GM18511 (cell line): ENCODE data around the gene SECISBP2L.
A peak's percentile ranks its signal among the peaks of the same experiment; 100 is the strongest.
"Not testable (repeated sequence)": the region's sequence is repeated elsewhere in the genome, so short reads cannot be mapped to it uniquely, and the experiment has no call there.

ENCODE experiments used
- ATAC-seq: cut with Tn5 transposase; IDR thresholded peaks from one replicate; pipeline ENCODE4 v1.9.1; 2021; ENCODE audit warnings: mild to moderate bottlenecking, moderate library complexity; ENCODE audit not compliant: unreplicated experiment

Gene SECISBP2L, protein sequence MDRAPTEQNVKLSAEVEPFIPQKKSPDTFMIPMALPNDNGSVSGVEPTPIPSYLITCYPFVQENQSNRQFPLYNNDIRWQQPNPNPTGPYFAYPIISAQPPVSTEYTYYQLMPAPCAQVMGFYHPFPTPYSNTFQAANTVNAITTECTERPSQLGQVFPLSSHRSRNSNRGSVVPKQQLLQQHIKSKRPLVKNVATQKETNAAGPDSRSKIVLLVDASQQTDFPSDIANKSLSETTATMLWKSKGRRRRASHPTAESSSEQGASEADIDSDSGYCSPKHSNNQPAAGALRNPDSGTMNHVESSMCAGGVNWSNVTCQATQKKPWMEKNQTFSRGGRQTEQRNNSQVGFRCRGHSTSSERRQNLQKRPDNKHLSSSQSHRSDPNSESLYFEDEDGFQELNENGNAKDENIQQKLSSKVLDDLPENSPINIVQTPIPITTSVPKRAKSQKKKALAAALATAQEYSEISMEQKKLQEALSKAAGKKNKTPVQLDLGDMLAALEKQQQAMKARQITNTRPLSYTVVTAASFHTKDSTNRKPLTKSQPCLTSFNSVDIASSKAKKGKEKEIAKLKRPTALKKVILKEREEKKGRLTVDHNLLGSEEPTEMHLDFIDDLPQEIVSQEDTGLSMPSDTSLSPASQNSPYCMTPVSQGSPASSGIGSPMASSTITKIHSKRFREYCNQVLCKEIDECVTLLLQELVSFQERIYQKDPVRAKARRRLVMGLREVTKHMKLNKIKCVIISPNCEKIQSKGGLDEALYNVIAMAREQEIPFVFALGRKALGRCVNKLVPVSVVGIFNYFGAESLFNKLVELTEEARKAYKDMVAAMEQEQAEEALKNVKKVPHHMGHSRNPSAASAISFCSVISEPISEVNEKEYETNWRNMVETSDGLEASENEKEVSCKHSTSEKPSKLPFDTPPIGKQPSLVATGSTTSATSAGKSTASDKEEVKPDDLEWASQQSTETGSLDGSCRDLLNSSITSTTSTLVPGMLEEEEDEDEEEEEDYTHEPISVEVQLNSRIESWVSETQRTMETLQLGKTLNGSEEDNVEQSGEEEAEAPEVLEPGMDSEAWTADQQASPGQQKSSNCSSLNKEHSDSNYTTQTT

DNA sequence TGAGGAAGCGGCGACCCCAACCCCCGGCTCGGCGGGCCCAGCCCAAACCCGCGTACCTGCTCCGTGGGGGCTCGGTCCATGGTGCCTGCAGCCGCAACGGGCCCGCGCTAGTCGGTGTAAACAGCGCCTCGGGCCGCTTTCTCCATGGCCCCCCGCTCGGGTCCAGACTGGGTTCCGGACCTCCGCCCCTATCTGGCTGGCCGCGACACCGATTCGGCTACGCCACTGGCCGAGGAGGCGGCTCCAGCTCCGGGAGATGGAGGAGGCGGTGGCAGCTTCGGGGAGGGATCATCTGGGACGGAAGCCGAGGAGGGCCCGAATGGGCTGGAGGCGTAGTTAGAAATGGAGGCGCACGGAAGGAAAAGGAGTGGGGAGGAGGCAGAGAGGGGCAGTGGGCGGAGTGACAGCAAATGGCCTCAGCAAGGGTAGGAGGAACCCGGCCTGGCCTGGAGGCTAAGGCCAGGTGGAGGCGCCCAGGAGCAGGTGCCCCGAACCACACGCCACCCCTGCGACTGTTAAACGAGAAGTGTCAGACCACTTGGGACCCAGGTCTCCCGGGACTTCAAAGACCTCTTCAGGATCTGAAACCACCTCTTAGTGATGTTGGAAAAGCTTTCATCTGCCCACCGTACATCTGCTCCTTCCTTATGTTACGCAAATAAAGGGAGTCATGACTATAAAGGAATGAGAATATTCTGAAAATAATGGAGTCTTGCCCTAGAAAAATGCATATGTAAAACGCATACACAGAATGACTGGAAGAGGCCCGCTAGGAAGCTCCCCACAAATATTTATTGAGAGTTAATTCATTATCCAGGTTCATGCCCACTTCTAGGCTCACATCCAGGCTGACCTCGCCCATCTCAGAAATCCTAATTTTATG, at the start of gene SECISBP2L:
Gene SECISBP2L, minus strand, starts transcription at position 227 of the 883 bp plus-strand sequence. Its CDS starts 147 bp downstream, at position 80.
- peak; percentile 95 for ATAC-seq

DNA sequence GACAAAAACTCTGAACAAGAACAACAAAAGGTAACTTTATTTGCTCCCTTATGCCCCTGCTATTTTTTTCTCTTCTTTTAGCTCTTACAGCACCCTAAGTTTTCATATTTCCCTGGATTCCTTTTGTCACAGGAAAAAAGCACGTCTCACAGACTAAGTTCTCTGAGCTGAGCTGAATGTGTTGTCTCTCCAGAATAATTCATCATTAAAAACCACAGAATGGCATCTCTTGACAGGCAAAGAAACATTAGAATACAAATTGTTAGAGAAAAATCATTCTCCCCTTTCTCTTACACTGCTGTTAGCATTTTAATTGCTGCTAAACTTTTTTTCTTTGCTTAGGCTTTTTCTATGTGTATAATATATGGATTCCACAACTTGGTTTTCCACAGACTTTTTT, 48.7 kb upstream of the SECISBP2L start:
- no peak for ATAC-seq

DNA sequence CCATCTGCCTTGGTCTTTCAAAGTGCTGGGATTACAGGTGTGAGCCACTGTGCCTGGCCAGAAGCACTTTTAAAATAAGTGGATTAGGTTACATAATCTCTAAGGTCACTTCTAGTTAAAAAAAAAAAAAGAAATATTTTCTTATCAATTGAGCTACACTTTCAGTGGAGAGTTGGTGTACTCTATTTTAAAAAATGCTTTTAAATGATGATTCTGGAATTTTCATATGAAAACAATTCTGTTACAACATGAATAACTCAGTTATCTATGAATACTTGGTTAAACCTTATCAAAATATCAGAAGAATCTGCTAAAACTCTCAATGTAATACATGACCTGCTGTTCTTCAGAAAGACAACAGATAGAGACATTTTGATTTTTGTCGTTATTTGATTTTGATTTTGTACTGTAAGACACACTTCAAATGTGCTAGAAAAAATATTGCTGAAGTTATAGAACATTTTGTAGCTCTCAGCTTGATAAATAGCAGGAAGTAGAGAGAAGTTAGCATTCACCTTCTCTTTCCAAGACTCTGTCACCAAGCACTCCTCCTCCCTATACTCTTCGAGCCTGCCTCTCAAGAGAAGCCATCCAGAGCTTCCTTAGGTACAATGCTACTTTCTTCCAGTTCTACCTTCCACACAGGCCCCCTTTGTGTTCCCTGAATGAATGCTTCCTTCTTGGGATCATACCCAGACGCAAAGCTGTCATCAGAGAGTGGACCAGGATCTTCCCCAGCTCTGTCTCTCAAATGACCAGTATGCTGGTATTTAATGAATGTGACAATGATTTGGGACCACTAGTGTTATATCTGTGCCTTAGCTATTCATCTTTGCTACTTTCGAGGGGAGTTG, 47.2 kb upstream of the SECISBP2L start:
- no peak for ATAC-seq

DNA sequence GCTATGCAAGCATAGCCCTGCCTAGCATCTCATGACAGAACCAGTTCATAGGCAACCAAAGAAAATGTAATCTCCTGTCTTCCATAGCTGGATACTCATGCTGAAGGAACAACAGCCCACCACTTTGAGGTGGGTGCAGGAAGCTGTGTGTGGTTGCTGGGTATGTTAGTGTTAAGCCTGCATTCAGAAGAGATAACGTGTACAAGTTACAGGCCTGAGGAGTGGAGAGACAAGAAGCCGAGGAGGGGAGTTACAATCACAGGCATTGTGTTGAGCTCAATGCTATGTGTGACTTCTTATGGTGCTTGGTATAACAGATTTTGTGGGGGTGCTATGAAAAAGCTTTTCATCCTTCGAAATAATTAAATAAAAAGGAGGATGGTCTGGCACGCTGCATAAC, 42.8 kb upstream of the SECISBP2L start:
- ATAC-seq, result no peak

DNA sequence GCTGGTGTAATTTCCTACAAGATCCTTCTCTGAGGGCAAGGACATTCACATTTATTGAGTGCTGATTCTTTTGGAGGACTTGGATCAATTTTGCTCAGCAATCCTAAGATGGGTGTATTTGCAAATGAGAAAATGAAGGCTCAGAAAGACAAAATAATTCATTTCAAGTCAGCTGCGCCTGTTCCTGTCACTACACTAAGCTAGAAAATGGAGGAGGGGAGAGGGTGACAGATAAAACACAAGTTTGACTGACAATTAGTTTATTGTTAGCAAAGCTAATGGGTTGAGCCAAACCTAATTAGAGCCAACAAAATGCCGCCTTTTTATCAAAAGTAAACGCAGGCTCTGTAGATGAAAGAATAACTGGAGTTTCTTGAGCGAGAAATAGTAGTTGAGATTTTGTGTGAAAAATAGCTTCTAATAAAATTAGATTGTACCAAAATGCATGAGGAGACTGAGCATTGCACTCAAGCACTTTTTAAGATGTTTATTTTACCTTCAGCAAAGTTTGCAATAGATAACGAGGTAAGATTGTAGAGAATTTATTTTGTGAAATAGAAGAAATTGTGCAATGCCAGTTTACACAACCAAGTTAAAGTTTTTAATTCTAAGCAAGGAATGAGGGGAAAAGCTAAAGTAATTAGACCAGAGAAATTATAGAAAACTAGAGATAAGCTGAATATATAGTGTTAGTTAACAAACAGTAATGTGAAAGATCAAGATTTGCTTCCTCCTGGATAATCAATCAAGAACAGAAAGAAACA, 39.6 kb upstream of the SECISBP2L start:
- ATAC-seq, result no peak

DNA sequence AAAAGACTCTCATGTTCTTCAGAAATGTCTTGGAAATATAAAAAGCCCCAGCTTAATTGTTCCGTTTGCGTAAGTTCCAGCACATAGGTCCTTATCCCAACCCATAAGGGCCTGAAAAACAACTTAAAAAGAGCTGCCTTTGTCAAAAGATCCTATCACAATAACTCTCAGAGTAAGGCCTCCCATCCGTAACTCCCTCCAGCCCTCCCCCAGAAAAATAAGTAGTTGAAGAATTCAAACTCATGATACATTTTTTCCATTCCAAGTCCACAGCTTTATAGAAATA, 38.0 kb upstream of the SECISBP2L start:
- ATAC-seq, result no peak

DNA sequence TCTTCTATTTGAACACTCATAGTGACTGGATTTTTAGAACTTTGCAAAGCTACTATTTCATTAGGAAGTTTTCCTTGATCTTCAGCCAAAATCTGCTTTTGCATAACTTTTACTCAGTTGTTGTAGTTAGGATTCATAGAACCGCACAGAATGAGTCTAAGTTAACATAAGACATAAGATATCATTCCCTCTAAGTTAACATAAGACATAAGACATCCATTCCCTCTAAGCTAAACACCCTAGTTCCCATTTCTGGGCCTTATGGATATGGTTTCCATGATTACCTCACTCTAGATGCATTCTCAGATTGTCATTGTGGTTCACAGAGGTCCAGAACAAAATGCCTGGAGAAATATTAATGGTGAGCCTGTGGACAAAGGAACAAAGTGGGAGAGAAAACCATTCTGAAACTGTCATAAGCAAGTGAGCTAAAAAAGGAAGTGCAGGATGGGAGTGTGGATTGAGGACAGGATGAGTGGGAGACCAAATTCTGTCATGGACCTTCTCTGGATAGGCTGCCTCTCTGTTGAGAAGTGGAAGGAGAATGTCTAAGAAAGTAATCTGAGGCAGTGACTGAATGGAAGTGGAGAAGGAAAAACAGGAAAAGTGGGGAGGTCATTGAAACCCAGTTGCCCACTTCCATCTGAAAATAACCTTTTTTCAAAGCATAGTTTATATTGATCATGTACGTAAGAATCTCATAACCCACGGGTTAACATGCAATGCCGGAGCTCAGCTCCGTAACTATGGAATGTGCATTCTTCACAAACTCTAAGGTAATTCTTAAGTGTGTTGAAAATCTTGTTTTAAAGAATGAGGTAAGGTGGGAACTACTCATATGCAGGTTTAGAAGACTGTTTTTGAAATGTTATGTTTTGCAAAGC, 37.4 kb upstream of the SECISBP2L start:
- no peak for ATAC-seq

DNA sequence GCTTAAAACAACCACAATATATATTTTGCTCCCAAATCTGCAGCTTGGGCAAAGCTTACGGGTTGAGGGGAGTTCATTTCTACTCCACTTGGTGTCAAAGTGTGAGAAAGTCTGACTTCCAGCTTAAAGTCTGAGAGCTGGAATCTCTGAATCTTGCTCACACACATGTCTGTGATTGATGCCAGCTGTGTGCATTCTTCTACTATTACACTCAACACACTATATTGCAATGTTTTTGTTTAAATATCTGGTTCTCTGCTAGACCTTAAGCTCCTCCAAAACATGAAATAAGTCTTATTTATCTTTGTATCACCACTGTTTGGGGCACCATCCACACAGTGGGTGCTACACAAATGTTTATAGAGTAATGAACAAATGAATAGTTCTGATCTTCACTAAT, 36.7 kb upstream of the SECISBP2L start:
- ATAC-seq, result no peak

DNA sequence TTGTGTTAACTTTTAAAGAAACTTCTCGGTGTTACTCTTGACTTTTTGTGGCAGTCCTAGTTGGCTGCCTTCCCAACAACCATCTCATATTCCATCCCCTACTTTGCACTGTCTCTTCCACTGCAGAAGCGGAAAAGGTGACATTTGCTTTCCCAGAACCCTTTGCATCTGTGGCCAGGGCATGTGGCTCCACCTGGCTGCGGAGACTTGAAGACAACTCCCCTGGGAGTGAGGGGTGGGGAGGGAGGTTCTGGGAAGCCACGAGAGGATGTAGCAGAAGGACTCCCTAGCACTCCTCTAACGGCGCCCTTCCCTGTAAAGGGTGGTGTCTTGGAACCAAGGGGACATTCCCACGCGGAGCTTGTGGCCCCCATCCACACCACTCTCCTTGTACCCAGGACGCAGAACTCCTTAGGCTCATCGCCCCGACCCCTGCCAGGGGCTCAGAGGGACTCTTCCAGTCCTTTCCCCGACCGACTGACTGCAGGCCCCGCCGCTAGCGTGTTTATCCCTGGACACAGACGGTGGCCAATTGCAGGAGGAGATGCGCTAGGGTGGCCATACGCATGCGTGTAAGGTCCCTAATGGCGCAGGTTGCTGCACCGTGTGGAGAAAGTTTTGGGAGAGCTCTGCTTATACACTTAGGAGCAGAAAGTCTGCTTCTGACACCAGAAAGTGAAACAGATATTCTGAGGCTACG, 33.2 kb upstream of the SECISBP2L start:
- ATAC-seq, result no peak

DNA sequence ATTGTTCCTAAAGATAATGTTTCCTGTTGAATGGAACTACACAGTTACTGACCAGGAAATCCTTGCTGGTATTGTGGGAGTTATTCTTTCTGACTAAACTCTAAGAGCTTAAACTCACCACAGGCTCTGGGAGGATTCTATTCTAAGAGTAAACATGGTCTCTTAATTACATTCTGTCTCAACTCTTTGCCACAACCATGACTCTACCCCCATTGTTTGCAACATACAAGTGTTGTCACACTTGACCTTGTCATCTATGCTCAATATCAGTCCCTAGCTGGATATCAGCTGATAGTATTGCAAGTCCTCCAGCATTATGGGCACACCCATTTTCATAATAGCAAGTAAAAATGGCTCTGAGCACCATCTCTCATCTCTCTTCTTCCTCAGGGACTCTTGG, 29.6 kb upstream of the SECISBP2L start:
- ATAC-seq, result no peak

DNA sequence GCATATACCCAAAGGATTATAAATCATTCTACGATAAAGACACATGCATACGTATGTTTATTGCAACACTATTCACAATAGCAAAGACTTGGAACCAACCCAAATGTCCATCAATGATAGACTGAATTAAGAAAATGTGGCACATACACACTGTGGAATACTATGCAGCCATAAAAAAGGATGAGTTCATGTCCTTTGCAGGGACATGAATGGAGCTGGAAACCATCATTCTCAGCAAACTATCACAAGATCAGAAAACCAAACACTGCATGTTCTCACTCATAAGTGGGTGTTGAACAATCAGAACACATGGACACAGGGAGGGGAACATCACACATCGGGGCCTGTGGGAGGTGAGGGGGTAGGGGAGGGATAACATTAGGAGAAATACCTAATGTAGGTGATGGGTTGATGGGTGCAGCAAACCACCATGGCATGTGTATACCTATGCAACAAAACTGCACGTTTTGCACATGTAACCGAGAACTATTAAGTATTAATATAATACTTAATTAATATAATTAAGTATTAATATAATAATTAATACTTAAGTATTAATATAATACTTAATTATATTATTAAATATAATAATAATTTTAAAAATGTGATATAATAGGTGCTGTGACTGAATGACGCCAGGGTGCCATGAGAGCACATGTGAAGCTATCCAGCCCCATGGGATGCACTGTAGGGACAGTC, 28.5 kb upstream of the SECISBP2L start:
- not testable (repeated sequence) for ATAC-seq

DNA sequence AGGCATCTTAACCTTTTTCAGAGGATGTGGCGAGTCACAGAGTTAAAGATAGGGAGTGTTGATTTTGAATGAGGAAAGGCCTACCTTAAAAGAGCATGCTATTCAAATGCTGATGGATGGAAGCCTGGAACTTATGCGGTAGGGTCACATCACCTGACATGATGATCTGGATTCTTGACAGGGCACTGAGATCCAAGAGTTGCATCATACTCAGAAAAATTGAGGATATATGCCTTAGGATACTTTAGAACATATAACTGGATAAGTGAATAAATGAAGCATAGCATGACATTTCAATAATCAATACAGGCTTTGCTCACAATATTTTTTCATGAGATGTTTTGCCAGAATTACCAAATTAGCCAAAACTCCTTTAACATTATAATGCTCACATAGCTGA, 20.1 kb upstream of the SECISBP2L start:
- ATAC-seq, result no peak

DNA sequence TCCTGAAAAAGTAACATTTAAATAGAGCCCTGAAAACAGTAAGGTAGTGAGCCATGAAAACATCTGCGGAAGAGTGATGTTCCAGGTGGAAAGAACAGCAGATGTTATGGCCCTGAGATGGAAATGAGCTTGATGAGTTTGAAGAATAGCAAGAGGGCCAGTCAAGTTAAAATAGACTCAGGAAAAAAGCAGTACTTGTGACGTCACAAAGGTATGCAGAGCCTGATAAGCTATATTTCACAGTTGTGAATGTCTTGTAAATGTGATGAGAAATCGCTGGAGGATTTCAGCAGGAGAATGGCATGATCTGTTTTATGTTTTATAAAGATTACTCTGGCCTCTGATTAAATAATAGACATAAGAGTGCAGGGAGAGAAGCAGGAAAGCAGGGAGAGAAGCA, 18.6 kb upstream of the SECISBP2L start:
- ATAC-seq, result no peak

DNA sequence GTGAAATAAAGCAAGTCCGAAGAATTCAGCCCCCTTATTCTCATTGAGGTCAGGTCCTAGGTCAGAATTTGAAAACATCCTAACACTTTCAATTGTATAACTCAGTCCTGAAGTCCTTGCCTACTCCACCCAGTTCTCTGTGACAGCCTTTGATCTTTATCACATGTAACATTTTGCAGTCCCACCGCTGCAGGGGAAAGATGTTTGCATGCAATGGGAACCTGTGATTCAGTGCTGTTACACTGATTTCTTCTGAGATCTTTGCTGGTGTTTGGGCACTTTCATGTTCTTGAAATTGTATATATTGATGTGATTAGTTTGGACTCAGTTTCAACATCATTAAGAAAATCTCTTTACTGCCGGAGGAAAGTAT, 18.0 kb upstream of the SECISBP2L start:
- no peak for ATAC-seq

DNA sequence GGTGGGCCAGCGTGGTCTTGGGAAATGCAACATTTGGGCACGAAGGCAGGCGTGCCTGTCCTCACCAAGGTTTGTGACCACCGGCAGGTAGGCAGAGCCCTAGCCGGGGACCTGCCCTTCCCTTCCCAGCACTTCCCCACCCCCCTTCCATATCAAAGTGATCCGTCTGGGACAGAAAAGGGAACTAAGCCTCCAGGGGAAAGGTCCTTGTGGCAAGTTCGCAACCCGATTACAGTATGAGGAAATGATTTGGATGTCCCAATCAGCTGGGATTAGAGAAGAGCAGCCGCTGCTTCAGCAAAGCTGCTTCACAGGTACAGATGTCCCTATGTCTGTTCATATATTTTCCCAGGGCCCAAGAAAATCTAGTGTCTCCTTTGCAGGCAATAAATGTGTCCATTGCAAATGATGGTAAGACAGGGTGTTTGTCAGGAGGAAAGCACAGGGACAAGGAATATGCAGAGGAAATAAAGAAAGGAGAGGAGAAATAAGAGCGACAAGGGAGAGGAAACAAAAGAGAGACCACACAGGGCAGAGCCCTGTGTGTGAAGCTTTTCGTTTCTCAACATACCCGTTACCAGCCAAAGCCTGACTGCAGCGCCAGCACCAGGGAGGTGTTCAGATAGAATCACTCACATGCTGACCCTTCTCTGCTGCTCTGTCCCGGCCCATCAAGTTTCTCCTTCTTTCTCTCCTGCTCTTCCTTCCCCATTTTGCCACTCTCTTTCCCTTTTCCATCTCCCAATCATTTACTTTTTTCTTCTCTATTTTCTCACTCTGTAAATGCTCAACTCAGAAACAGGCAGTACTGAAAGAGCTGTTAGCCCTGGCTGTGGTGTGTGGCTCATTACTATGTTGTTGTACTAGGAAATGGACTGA, 17.4 kb upstream of the SECISBP2L start:
- ATAC-seq, result no peak

DNA sequence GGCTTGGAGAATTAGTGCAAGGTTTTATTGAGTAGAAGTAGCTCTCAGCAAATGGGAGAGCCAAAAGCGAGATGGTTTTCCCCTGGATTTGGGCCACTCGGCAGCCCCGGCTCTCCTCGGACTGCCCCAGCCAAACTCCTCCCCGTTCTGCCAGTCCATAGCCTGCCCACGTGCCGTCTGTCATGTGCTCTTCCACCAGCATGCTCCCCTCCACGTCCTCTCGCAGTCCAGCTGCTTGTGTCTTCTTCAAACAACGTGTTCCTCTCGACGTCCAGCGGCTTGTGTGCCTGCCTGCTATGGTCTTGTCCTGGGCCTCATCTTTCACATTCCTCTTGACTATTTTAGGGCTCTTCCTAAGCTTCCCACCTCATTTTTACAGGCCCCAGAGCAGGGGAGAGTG, 16.7 kb upstream of the SECISBP2L start:
- no peak for ATAC-seq
